NT2/D1 (cell line): ENCODE measurements around the gene CNNM3.
A peak's percentile ranks its signal among the peaks of the same experiment; 100 is the strongest.

ENCODE experiments used
- DNase-seq: peaks from one replicate; pipeline ENCODE4 v3.0.0-alpha.2; 2011; ENCODE audit warnings: low read depth, low spot score
- H3K27me3 ChIP-seq: 2 replicates; pipeline ENCODE4 v1.6.0; 2011; ENCODE audit warnings: mild to moderate bottlenecking; ENCODE audit not compliant: insufficient read length, insufficient read depth
- H3K36me3 ChIP-seq: 2 replicates; pipeline ENCODE4 v1.6.1; 2011; ENCODE audit warnings: mild to moderate bottlenecking, low read length, mixed read lengths; ENCODE audit not compliant: insufficient read depth, insufficient read length
- H3K4me1 ChIP-seq: 2 replicates; pipeline ENCODE4 v1.5.1; 2011; ENCODE audit not compliant: insufficient read depth, insufficient read length
- H3K4me3 ChIP-seq: 2 replicates; pipeline ENCODE4 v1.5.1; 2011; ENCODE audit warnings: low read depth; ENCODE audit not compliant: insufficient read length
- H3K9ac ChIP-seq: 2 replicates; pipeline ENCODE4 v1.6.0; 2011; ENCODE audit warnings: low read depth; ENCODE audit not compliant: insufficient read length
- H3K9me3 ChIP-seq: 2 replicates; pipeline ENCODE4 v1.5.1; 2011; ENCODE audit warnings: mild to moderate bottlenecking, low read length; ENCODE audit not compliant: insufficient read depth
- SUZ12 ChIP-seq: IDR thresholded peaks from 2 replicates; pipeline ENCODE4 v1.6.1; 2011; ENCODE audit not compliant: insufficient read length, insufficient read depth; ENCODE audit errors: extremely low read depth
- YY1 ChIP-seq: IDR thresholded peaks from 2 replicates; pipeline ENCODE4 v1.6.1; 2011; ENCODE audit not compliant: insufficient read length, insufficient read depth
- ZNF274 ChIP-seq: IDR thresholded peaks from 2 replicates; pipeline ENCODE4 v1.6.1; 2011; ENCODE audit warnings: mild to moderate bottlenecking, low read depth, low read length

CNNM3 gene

GRCh38 chr2:96846825-96847224 lies 30.8 kb downstream of the CNNM3 start:
- no peaks in the 10 kb centered on the region for H3K9me3 ChIP-seq
- DNase-seq, result no peak
- peaks cover 3% of the 10 kb centered on the region for H3K4me1 ChIP-seq
- no peak overlapping the region for H3K9ac ChIP-seq
- no peaks in the 10 kb centered on the region for H3K27me3 ChIP-seq
- no peak for TF ChIP-seq YY1
- peaks cover 47% of the 10 kb centered on the region for H3K36me3 ChIP-seq
- no peak overlapping the region for H3K4me3 ChIP-seq

GRCh38 chr2:96847586-96847985 lies 31.5 kb downstream of the CNNM3 start:
- H3K9me3 ChIP-seq, result no peaks in the 10 kb centered on the region
- H3K27me3 ChIP-seq, result no peaks in the 10 kb centered on the region
- no peak overlapping the region for H3K4me3 ChIP-seq
- H3K36me3 ChIP-seq, result peaks cover 50% of the 10 kb centered on the region
- no peak for DNase-seq
- no peak overlapping the region for H3K9ac ChIP-seq
- TF ChIP-seq YY1 (no peak), SUZ12 (no peak), ZNF274 (no peak)
- peaks cover 2% of the 10 kb centered on the region for H3K4me1 ChIP-seq

GRCh38 chr2:96848264-96848663 lies 32.2 kb downstream of the CNNM3 start:
- Histone ChIP-seq H3K4me3 (no peak overlapping the region), H3K9ac (peak overlapping the region; percentile 32), H3K9me3 (no peaks in the 10 kb centered on the region), H3K4me1 (peaks cover 2% of the 10 kb centered on the region), H3K27me3 (no peaks in the 10 kb centered on the region), H3K36me3 (peaks cover 56% of the 10 kb centered on the region)
- DNase-seq, result no peak
- TF ChIP-seq ZNF274 (no peak), YY1 (no peak), SUZ12 (no peak)

GRCh38 chr2:96852667-96853066 lies 36.6 kb downstream of the CNNM3 start:
- H3K36me3 ChIP-seq, result peaks cover 53% of the 10 kb centered on the region
- no peak overlapping the region for H3K9ac ChIP-seq
- TF ChIP-seq SUZ12, result no peak
- TF ChIP-seq ZNF274, result no peak
- no peak for TF ChIP-seq YY1
- H3K4me3 ChIP-seq, result no peak overlapping the region
- H3K27me3 ChIP-seq, result no peaks in the 10 kb centered on the region
- H3K4me1 ChIP-seq, result peaks cover 10% of the 10 kb centered on the region
- H3K9me3 ChIP-seq, result no peaks in the 10 kb centered on the region
- no peak for DNase-seq

- TF ChIP-seq SUZ12, result no peak
- TF ChIP-seq ZNF274, result no peak
- no peak for TF ChIP-seq YY1
- DNase-seq, result no peak
- Histone ChIP-seq H3K4me3 (no peak overlapping the region), H3K27me3 (no peaks in the 10 kb centered on the region), H3K36me3 (peaks cover 46% of the 10 kb centered on the region), H3K4me1 (peaks cover 8% of the 10 kb centered on the region), H3K9me3 (no peaks in the 10 kb centered on the region), H3K9ac (no peak overlapping the region)
Measured at GRCh38 chr2:96853321-96853720, 37.3 kb downstream of the CNNM3 start.

- Histone ChIP-seq H3K9ac (peak overlapping the region; percentile 88), H3K9me3 (no peaks in the 10 kb centered on the region), H3K4me3 (peak overlapping the region; percentile 73), H3K4me1 (peaks cover 17% of the 10 kb centered on the region), H3K27me3 (no peaks in the 10 kb centered on the region), H3K36me3 (peaks cover 38% of the 10 kb centered on the region)
- no peak for DNase-seq
- TF ChIP-seq SUZ12, result no peak
- TF ChIP-seq YY1, result no peak
- TF ChIP-seq ZNF274, result no peak
Measured at GRCh38 chr2:96856776-96857666, 41.0 kb downstream of the CNNM3 start.

GRCh38 chr2:96857667-96858372 lies 41.8 kb downstream of the CNNM3 start, which contains the start of gene ANKRD39:
TSS of gene ANKRD39 (minus strand) at chr2:96858016. CDS start at chr2:96857987, 29 bp downstream.
- H3K4me1 ChIP-seq, result peaks cover 17% of the 10 kb centered on the region
- H3K36me3 ChIP-seq, result peaks cover 38% of the 10 kb centered on the region
- TF ChIP-seq SUZ12 (no peak), YY1 (peak; percentile 38), ZNF274 (no peak)
- peak; percentile 99 for DNase-seq
- peak within 1 kb of the TSS; percentile 73 for H3K4me3 ChIP-seq
- no peaks in the 10 kb centered on the region for H3K9me3 ChIP-seq
- peak within 1 kb of the TSS; percentile 88 for H3K9ac ChIP-seq
- no peaks in the 10 kb centered on the region for H3K27me3 ChIP-seq
